Upper lobe of left lung (tissue), 6 donors: ENCODE results near the gene CDH13. TPM values are rescaled to one million over a fixed set of nuclear protein-coding genes. Genes with fewer than 3 reads are reported as not detected.

ENCODE experiments used
- ATAC-seq, 2 donors: fragments of 200-7000 bp; cut with Tn5 transposase; one replicate each; pipeline ENCODE4 v1.9.1; 2022; ENCODE audit warnings: mild to moderate bottlenecking in 2 of 2, moderate library complexity in 2 of 2; ENCODE audit not compliant: low FRiP score in 2 of 2
- DNase-seq, 2 donors: peaks; one replicate each; pipeline ENCODE4 v3.0.0-alpha.2; 2019 to 2020
- H3K27ac ChIP-seq, 4 donors: fragments of 200-600 bp; sonication (generic); one replicate each; pipeline ENCODE4 v1.5.1; 2016 to 2019
- H3K27me3 ChIP-seq, 4 donors: fragments of 200-600 bp; sonication (generic); one replicate each; pipeline ENCODE4 v1.5.1; 2017 to 2019
- H3K36me3 ChIP-seq, 4 donors: fragments of 200-600 bp; sonication (generic); one replicate each; pipeline ENCODE4 v1.5.1; 2016 to 2019
- H3K4me1 ChIP-seq, 4 donors: fragments of 200-600 bp; sonication (generic); one replicate each; pipeline ENCODE4 v1.5.1; 2018 to 2019
- H3K4me3 ChIP-seq, 4 donors: fragments of 200-600 bp; sonication (generic); one replicate each; pipeline ENCODE4 v1.5.1; 2017 to 2019; ENCODE audit warnings: mild to moderate bottlenecking in 2 of 4, moderate library complexity in 1 of 4
- H3K9me3 ChIP-seq, 4 donors: fragments of 200-600 bp; sonication (generic); one replicate each; pipeline ENCODE4 v1.5.1; 2018 to 2019
- CTCF ChIP-seq, 6 experiments: fragments of 450-650 bp in 4 of 6; fragments of 200-600 bp in 2 of 6; sonication (generic) in 2 of 6; IDR thresholded peaks; one replicate each; pipeline ENCODE4 v1.5.1; 2016 to 2019; ENCODE audit warnings: antibody characterized with exemption in 6 of 6
- EP300 ChIP-seq, 4 donors: sonication (generic); formaldehyde crosslinking; IDR thresholded peaks; one replicate each; pipeline ENCODE4 v1.5.1; 2017; ENCODE audit warnings: antibody characterized with exemption in 4 of 4, control low read depth in 2 of 4
- POLR2A ChIP-seq, 4 donors: fragments of 450-650 bp; IDR thresholded peaks; one replicate each; pipeline ENCODE4 v1.5.1; 2016 to 2017; ENCODE audit warnings: antibody characterized with exemption in 4 of 4, mild to moderate bottlenecking in 2 of 4
- POLR2AphosphoS5 ChIP-seq, 2 donors: sonication (generic); formaldehyde crosslinking; IDR thresholded peaks; one replicate each; pipeline ENCODE4 v1.5.1; 2017; ENCODE audit warnings: antibody characterized with exemption in 2 of 2
- WGBS, 2 donors: methylation state at CpG; one replicate each; pipeline ENCODE4 v1.1.5; 2017 to 2018; 5-methylcytosine and 5-hydroxymethylcytosine counted together
- total RNA-seq, 6 donors: library from RNA; depleted of rRNA in 4 of 6; stranded (reverse); fragments of >200 nt in 4 of 6; gene quantifications; one replicate each; pipeline versions ENCODE4 v1.1.0 to v1.2.1, GENCODE V29; 2016 to 2021
- donor health status: DM: no; HTN: no; CAD: no; lungs with moderate emphysema.
- donor health status: DM: no; HTN: yes; CAD: no; lungs with severe emphysema.

Gene CDH13
- total RNA-seq, 6 donors from 2014 or later: 11.3 to 39.8 (median 19.9) TPM

DNA sequence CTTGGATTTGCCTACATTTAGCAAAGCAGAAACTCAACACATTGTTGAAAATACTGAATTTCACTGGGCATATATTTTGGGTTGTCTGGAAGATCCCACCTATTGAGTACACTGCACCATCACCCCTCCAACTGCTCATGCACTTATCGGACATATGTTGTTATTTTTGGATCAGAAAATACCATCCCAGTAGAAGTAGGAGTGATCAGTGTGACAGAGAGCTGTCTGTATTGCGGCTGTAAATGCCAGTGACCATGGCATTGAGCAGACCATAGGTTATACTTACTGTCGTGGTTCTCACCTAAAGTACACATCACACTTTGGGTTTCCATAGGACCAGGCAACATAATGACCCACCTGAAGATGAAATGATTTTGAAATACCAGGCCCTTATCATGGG lies 264.7 kb downstream of the CDH13 start:
- no peak overlapping the region for H3K4me3 ChIP-seq
- no peak for TF ChIP-seq POLR2AphosphoS5 (IDR thresholded peaks at IDR 0.05)
- TF ChIP-seq POLR2A (IDR thresholded peaks at IDR 0.05): no peak
- no peak for TF ChIP-seq EP300 (IDR thresholded peaks at IDR 0.05)
- TF ChIP-seq CTCF (IDR thresholded peaks at IDR 0.05): no peak
- ATAC-seq (no peak), DNase-seq (no peak)
- H3K9me3 ChIP-seq: no peaks in the 10 kb centered on the region
- no peaks in the 10 kb centered on the region for H3K36me3 ChIP-seq
- no peaks in the 10 kb centered on the region for H3K27me3 ChIP-seq
- 86 to 95% methylated on average over 3 of the region's 3 CpGs for WGBS, 2 donors
- no peak overlapping the region for H3K27ac ChIP-seq
- no peaks in the 10 kb centered on the region for H3K4me1 ChIP-seq

DNA sequence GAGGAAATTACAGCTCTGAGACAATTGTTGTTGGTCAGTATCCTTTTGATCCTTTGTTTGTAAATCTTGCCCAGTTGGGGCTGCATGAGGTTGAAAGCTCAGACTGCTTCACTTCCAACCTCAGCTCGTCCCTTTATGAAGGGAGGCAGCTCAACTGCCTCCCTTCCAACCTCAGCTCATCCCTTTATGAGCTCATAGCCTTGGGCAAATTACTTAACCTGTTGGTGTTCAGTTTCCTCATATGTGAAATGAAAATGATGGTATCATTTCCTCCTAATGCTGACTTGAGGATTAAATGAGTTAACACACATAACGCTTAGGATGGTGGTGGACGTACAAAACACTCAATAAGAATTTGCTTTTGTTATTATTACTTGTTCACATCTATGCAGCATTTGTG lies 265.1 kb downstream of the CDH13 start:
- Histone ChIP-seq H3K4me1 (no peaks in the 10 kb centered on the region), H3K36me3 (no peaks in the 10 kb centered on the region), H3K27ac (no peak overlapping the region), H3K27me3 (no peaks in the 10 kb centered on the region), H3K9me3 (no peaks in the 10 kb centered on the region), H3K4me3 (no peak overlapping the region)
- TF ChIP-seq POLR2AphosphoS5 (IDR thresholded peaks at IDR 0.05): no peak
- 72 to 84% methylated on average over 3 of the region's 3 CpGs for WGBS, 2 donors
- DNase-seq: no peak
- no peak for ATAC-seq

DNA sequence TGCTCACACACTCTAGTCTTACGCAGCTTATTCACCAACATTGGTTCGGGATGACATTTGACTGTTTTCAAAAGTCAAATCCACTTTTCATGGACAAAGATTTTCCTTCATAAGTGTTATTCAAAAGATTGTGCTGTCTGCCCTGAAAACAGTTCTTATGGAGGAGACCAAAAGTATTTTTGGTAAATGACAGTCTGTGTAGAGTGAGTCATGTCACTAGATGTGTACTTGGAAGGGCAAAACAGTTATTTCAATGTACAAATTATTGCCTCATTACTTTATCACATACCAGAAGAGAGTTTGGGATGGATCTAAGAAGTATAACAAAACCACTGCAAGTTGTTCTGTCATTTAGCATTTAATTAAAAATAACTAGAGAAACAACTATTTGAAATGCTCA lies 265.6 kb downstream of the CDH13 start:
- TF ChIP-seq POLR2AphosphoS5 (IDR thresholded peaks at IDR 0.05): no peak
- no peak for TF ChIP-seq CTCF (IDR thresholded peaks at IDR 0.05)
- Histone ChIP-seq H3K36me3 (no peaks in the 10 kb centered on the region), H3K27ac (no peak overlapping the region), H3K9me3 (no peaks in the 10 kb centered on the region), H3K27me3 (no peaks in the 10 kb centered on the region), H3K4me1 (no peaks in the 10 kb centered on the region), H3K4me3 (no peak overlapping the region)
- no peak for DNase-seq
- ATAC-seq: no peak
- 84 to 89% methylated on average over 2 of the region's 2 CpGs for WGBS, 2 donors

GRCh38 chr16:82895843-82896242 lies 269.1 kb downstream of the CDH13 start:
- Histone ChIP-seq H3K4me3 (no peak overlapping the region), H3K36me3 (no peaks in the 10 kb centered on the region), H3K9me3 (no peaks in the 10 kb centered on the region), H3K27me3 (no peaks in the 10 kb centered on the region), H3K27ac (no peak overlapping the region), H3K4me1 (no peaks in the 10 kb centered on the region)
- 54 to 59% methylated on average over 4 of the region's 4 CpGs for WGBS, 2 donors
- ATAC-seq: no peak
- DNase-seq: no peak
- no peak for TF ChIP-seq POLR2A (IDR thresholded peaks at IDR 0.05)
- no peak for TF ChIP-seq POLR2AphosphoS5 (IDR thresholded peaks at IDR 0.05)
- TF ChIP-seq CTCF (IDR thresholded peaks at IDR 0.05): no peak
- no peak for TF ChIP-seq EP300 (IDR thresholded peaks at IDR 0.05)

GRCh38 chr16:82899006-82899405 lies 272.2 kb downstream of the CDH13 start:
- WGBS, 2 donors: 95 to 98% methylated on average over 2 of the region's 2 CpGs
- no peak overlapping the region for H3K27ac ChIP-seq
- DNase-seq (no peak), ATAC-seq (no peak)
- no peaks in the 10 kb centered on the region for H3K4me1 ChIP-seq
- no peaks in the 10 kb centered on the region for H3K9me3 ChIP-seq
- H3K36me3 ChIP-seq: no peaks in the 10 kb centered on the region
- no peaks in the 10 kb centered on the region for H3K27me3 ChIP-seq
- TF ChIP-seq CTCF (IDR thresholded peaks at IDR 0.05): no peak
- no peak for TF ChIP-seq EP300 (IDR thresholded peaks at IDR 0.05)
- TF ChIP-seq POLR2A (IDR thresholded peaks at IDR 0.05): no peak
- no peak for TF ChIP-seq POLR2AphosphoS5 (IDR thresholded peaks at IDR 0.05)
- H3K4me3 ChIP-seq: no peak overlapping the region
